K562 (cell line): ENCODE results near the gene OXSR1. TPM values are rescaled to one million over a fixed set of nuclear protein-coding genes. Genes with fewer than 3 reads are reported as not detected.

Experiments
- ATAC-seq: fragments of 200-7000 bp; cut with Tn5 transposase; 3 replicates; pipeline ENCODE4 v1.9.1; 2020; ENCODE audit warnings: moderate library complexity
- BruUV-seq: library from RNA; stranded (reverse); fragments of 400-500 nt; replicated peaks from 2 replicates; lab custom pipeline; 2021; lab: Mats Ljungman, UMichigan
- CTCF ChIA-PET: fragments of 300-600 bp; formaldehyde crosslinking; extraction: SDS; loops from one replicate; lab custom pipeline; 2021; ENCODE audit warnings: low intra/inter-chr PET ratio; lab: Yijun Ruan, JAX
- POLR2A ChIA-PET: fragments of 300-600, 350-650 bp; sonication (Branson Sonifier 250); formaldehyde crosslinking; extraction: SDS; loops from one replicate; lab custom pipeline; 2021; ENCODE audit warnings: antibody characterized with exemption, inconsistent platforms; lab: Yijun Ruan, JAX
- DNase-seq, 4 experiments: peaks; one replicate each; pipeline versions ENCODE4 v3.0.0 to v3.0.0-alpha.2; 2011 to 2018; ENCODE audit warnings: low spot score in 3 of 4, mixed read lengths in 3 of 4; ENCODE audit errors: extremely low read depth in 1 of 4
- FAIRE-seq: peaks from 2 replicates; lab custom pipeline; 2011; peaks lifted over from hg19 to GRCh38; lab: Jason Lieb, UNC
- H2AFZ ChIP-seq: 2 replicates; pipeline ENCODE4 v1.6.0; 2011; ENCODE audit warnings: low read depth, low read length, control low read depth, inconsistent platforms
- H3K27ac ChIP-seq: fragments of 200-600 bp; 3 replicates; pipeline ENCODE4 v1.8.0; 2011; ENCODE audit warnings: low read depth, mild to moderate bottlenecking, control low read depth, inconsistent platforms, low read length, moderate library complexity, mixed read lengths; ENCODE audit errors: extremely low read depth
- H3K27me3 ChIP-seq, 2 experiments: fragments of 300-600 bp in 1 of 2; 2 replicates in 1 of 2; 3 replicates in 1 of 2; pipeline versions ENCODE4 v1.6.0 to v1.8.0; 2011; ENCODE audit warnings: inconsistent platforms in 2 of 2, low read length in 2 of 2, mild to moderate bottlenecking in 1 of 2, mixed read lengths in 1 of 2, moderate library complexity in 1 of 2; ENCODE audit not compliant: control insufficient read depth in 2 of 2, insufficient read depth in 2 of 2
- H3K36me3 ChIP-seq: fragments of 300-600 bp; 3 replicates; pipeline ENCODE4 v1.8.0; 2011; ENCODE audit warnings: mild to moderate bottlenecking, low read length, inconsistent platforms; ENCODE audit not compliant: control insufficient read depth, insufficient read depth
- H3K4me1 ChIP-seq, 2 experiments: fragments of 200-600 bp in 1 of 2; replicated peaks in 1 of 2; 2 replicates in 1 of 2; 3 replicates in 1 of 2; pipeline versions ENCODE4 v1.5.1 to v1.8.0; 2011; ENCODE audit warnings: inconsistent platforms in 2 of 2, low read length in 2 of 2, mild to moderate bottlenecking in 1 of 2, mixed read lengths in 1 of 2, moderate library complexity in 1 of 2; ENCODE audit not compliant: control insufficient read depth in 2 of 2, insufficient read depth in 2 of 2
- H3K4me2 ChIP-seq: 2 replicates; pipeline ENCODE4 v1.6.1; 2011; ENCODE audit warnings: low read length, control low read depth, inconsistent platforms, mixed read lengths; ENCODE audit not compliant: insufficient read depth
- H3K4me3 ChIP-seq: fragments of 200-600 bp; sonication (generic), shearing (Covaris generic); 2 replicates; pipeline ENCODE4 v1.5.1; 2016; ENCODE audit warnings: control low read depth, inconsistent platforms
- H3K79me2 ChIP-seq: fragments of 200-600 bp; 3 replicates; pipeline ENCODE4 v1.8.0; 2011; ENCODE audit warnings: low read length, inconsistent platforms; ENCODE audit not compliant: control insufficient read depth, insufficient read depth
- H3K9ac ChIP-seq, 2 experiments: 2 replicates each; pipeline versions ENCODE4 v1.6.0 to v1.6.1; 2011; ENCODE audit warnings: low read depth in 2 of 2, low read length in 2 of 2, control low read depth in 1 of 2, inconsistent platforms in 1 of 2, mild to moderate bottlenecking in 1 of 2, mixed read lengths in 1 of 2; ENCODE audit not compliant: insufficient read depth in 1 of 2
- H3K9me1 ChIP-seq: one replicate; pipeline ENCODE4 v1.6.0; 2011; ENCODE audit warnings: inconsistent platforms, mild to moderate bottlenecking, low read length, moderate library complexity; ENCODE audit not compliant: control insufficient read depth, insufficient read depth
- H3K9me3 ChIP-seq: replicated peaks from 2 replicates; pipeline ENCODE4 v1.5.1; 2011; ENCODE audit warnings: low read depth, low read length, inconsistent platforms; ENCODE audit not compliant: control insufficient read depth, insufficient read depth
- H4K20me1 ChIP-seq: replicated peaks from 2 replicates; pipeline ENCODE4 v1.6.1; 2011; ENCODE audit warnings: low read length, inconsistent platforms, mixed read lengths; ENCODE audit not compliant: control insufficient read depth, insufficient read depth
- C11orf30 ChIP-seq: fragments of 450-650 bp; IDR thresholded peaks from 2 replicates; pipeline ENCODE4 v1.6.1; 2016; ENCODE audit warnings: low read depth, mild to moderate bottlenecking
- CTCF ChIP-seq, 3 experiments: IDR thresholded peaks in 2 of 3; conservative IDR thresholded peaks in 1 of 3; 2 replicates each; pipeline ENCODE4 v1.5.1; 2011 to 2012; ENCODE audit warnings: low read length in 3 of 3, mild to moderate bottlenecking in 3 of 3, control low read depth in 2 of 3, improper control_type of control experiment in 1 of 3, inconsistent platforms in 1 of 3, low read depth in 1 of 3, mixed read lengths in 1 of 3, moderate library complexity in 1 of 3; ENCODE audit not compliant: insufficient read depth in 2 of 3
- ELF1 ChIP-seq: fragments of 200-800 bp; sonication (Bioruptor generic); IDR thresholded peaks from 2 replicates; pipeline ENCODE4 v1.6.1; 2016; ENCODE audit warnings: missing genetic modification characterization, missing compliant biosample characterization
- GTF2F1 ChIP-seq: IDR thresholded peaks from 2 replicates; pipeline ENCODE4 v1.6.1; 2011; ENCODE audit warnings: low read depth, low read length, improper control_type of control experiment
- MAFG ChIP-seq: fragments of 450-650 bp; conservative IDR thresholded peaks from 2 replicates; pipeline ENCODE4 v1.6.1; 2016; ENCODE audit warnings: missing genetic modification characterization, missing compliant biosample characterization
- MXI1 ChIP-seq: IDR thresholded peaks from 2 replicates; pipeline ENCODE4 v1.6.1; 2011; ENCODE audit warnings: low read depth, mild to moderate bottlenecking, improper control_type of control experiment, low read length
- SMAD3 ChIP-seq: fragments of 450-650 bp; formaldehyde crosslinking; conservative IDR thresholded peaks from 2 replicates; pipeline ENCODE4 v1.4.0; 2020; ENCODE audit warnings: mild to moderate bottlenecking
- TFAM ChIP-seq: fragments of 250-450 bp; sonication (Bioruptor Pico); conservative IDR thresholded peaks from 2 replicates; pipeline ENCODE4 v1.5.0; 2021; ENCODE audit warnings: mild to moderate bottlenecking, moderate library complexity
- THRAP3 ChIP-seq: fragments of 450-650 bp; IDR thresholded peaks from 2 replicates; pipeline ENCODE4 v1.6.1; 2016; ENCODE audit warnings: mild to moderate bottlenecking, inconsistent platforms, borderline replicate concordance
- ZBTB1 ChIP-seq: sonication (generic); formaldehyde crosslinking; IDR thresholded peaks from 2 replicates; pipeline ENCODE4 v1.8.1; 2023; ENCODE audit warnings: missing genetic modification reagents, low read depth, mild to moderate bottlenecking, borderline replicate concordance
- ZNF134 ChIP-seq: fragments of 250-450 bp; sonication (Bioruptor Pico); conservative IDR thresholded peaks from 2 replicates; pipeline ENCODE4 v1.4.0; 2020
- ZNF280A ChIP-seq: fragments of 450-650 bp; IDR thresholded peaks from 2 replicates; pipeline ENCODE4 v1.6.1; 2018; ENCODE audit warnings: mild to moderate bottlenecking, low read depth; ENCODE audit not compliant: partially characterized antibody
- ZNF830 ChIP-seq: fragments of 250-450 bp; sonication (Bioruptor Pico); IDR thresholded peaks from 2 replicates; pipeline ENCODE4 v1.5.0; 2021; ENCODE audit warnings: mild to moderate bottlenecking
- WGBS: fragments of 100-300 bp; shearing (Covaris generic); methylation state at CpG from one replicate; pipeline ENCODE4 v1.1.6; 2016; ENCODE audit warnings: low coverage, mixed read lengths; ENCODE audit not compliant: insufficient coverage; ENCODE audit errors: missing lambda C conversion rate; 5-methylcytosine and 5-hydroxymethylcytosine counted together
- in situ Hi-C: fragments of 300-500 bp; cut with MboI; formaldehyde crosslinking; loops from 4 replicates; pipeline ENCODE4 v1.15.0; 2018; ENCODE audit warnings: inconsistent platforms, mixed read lengths
- intact Hi-C: fragments of 100-400 bp; cut with micrococcal nuclease; formaldehyde crosslinking; loops from 2 replicates; pipeline ENCODE4 v1.14.2; 2022
- polyA plus RNA-seq, 8 experiments: library from polyadenylated mRNA; depleted of rRNA in 4 of 8; stranded (reverse) in 5 of 8; unstranded in 3 of 8; fragments of >200 nt; fragmentation: Nextera tagmentation in 2 of 8; fragmentation: Illumina TruSeq in 1 of 8; extraction: Ambion mirVana in 2 of 8; extraction: Trizol in 1 of 8; gene quantifications; 2 replicates each; pipeline versions ENCODE4 v1.2.1 to v1.2.3, GENCODE V29; 2011 to 2014; ENCODE audit warnings: inconsistent platforms in 1 of 8, missing spikeins in 1 of 8
- total RNA-seq, 7 experiments: library from RNA; depleted of rRNA in 6 of 7; stranded (reverse); fragments of >200 nt in 6 of 7; fragmentation: Illumina TruSeq in 2 of 7; extraction: Trizol in 2 of 7; gene quantifications; 2 replicates each; pipeline versions ENCODE4 v1.2.1 to v1.2.3, GENCODE V29; 2011 to 2021; ENCODE audit warnings: low replicate concordance in 1 of 7
- TF ChIP-seq, protein P1 (sequence below): fragments of 450-650 bp; conservative IDR thresholded peaks from 2 replicates; pipeline ENCODE4 v1.6.1; 2016; ENCODE audit warnings: missing genetic modification characterization, low read depth, mild to moderate bottlenecking, control low read depth, missing compliant biosample characterization
- TF ChIP-seq, protein P2 (sequence below): conservative IDR thresholded peaks from 2 replicates; pipeline ENCODE4 v1.6.1; 2011; ENCODE audit warnings: low read depth, mild to moderate bottlenecking, low read length; ENCODE audit not compliant: control insufficient read depth
- TF ChIP-seq, protein P3 (sequence below): sonication (generic); formaldehyde crosslinking; IDR thresholded peaks from 2 replicates; pipeline ENCODE4 v1.5.0; 2020; ENCODE audit warnings: missing genetic modification reagents

Gene OXSR1
- total and polyA plus RNA-seq, 9 of the 15 experiments (the other 6 are each of a cell fraction or from before 2014, with no cell fraction given), result 15.7 to 87.6 (median 48.7) TPM

DNA sequence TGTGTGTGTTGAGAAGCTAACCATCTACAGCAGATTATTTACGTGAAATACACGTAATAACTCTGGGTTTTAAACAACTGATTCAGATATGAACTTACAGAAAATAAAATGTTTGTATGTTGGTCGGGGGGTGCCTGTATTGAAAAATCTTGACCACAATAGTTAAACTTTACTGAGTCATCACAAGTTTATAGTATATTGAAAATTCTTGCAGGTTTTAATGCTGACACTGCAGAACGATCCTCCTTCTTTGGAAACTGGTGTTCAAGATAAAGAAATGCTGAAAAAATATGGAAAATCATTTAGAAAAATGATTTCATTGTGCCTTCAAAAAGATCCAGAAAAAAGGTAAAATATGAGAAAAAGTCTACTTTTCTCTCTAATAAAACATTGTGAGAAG is 59.0 kb downstream of the OXSR1 start:
- H3K9me1 ChIP-seq, result peaks cover 2% of the 10 kb centered on the region
- H3K4me1 ChIP-seq, result peaks cover 4 to 8% of the 10 kb centered on the region in 2 experiments; a peak in 4 of 5 replicates
- intact Hi-C loops, result loop anchor here (10.0 kb wide), 1 partner anchor 90 kb away; the partner anchor contains the start of genes ACAA1 and MYD88
- peaks cover 66% of the 10 kb centered on the region for H3K36me3 ChIP-seq
- ATAC-seq, result no peak
- H3K27ac ChIP-seq, result no peak overlapping the region
- no peak overlapping the region for H2AFZ ChIP-seq
- no peaks in the 10 kb centered on the region for H3K9me3 ChIP-seq
- in situ Hi-C loops, result no loop called here
- peaks cover 8% of the 10 kb centered on the region for H4K20me1 ChIP-seq
- no peak overlapping the region for H3K4me3 ChIP-seq
- CTCF ChIA-PET, result no interaction called here
- no peak for FAIRE-seq
- DNase-seq, result no peak
- POLR2A ChIA-PET, result interaction anchor here (0.9 kb wide), 1 partner anchor 16 kb away, joined by 3 read pairs; no protein-coding TSS in a partner anchor
- no peak overlapping the region for H3K4me2 ChIP-seq
- H3K9ac ChIP-seq, result no peak overlapping the region
- peaks cover 6% of the 10 kb centered on the region; the same call in 1 of the 3 replicates for H3K79me2 ChIP-seq
- no peaks in the 10 kb centered on the region for H3K27me3 ChIP-seq
- 93% methylated on average over 4 of the region's 4 CpGs for WGBS
- BruUV-seq, result no TSS peak
- no peak for TF ChIP-seq ZNF134
- TF ChIP-seq THRAP3, result no peak
- no peak for TF ChIP-seq GTF2F1
- no peak for TF ChIP-seq ZBTB1 (CRISPR knock-in tag)
- TF ChIP-seq, protein P1, sequence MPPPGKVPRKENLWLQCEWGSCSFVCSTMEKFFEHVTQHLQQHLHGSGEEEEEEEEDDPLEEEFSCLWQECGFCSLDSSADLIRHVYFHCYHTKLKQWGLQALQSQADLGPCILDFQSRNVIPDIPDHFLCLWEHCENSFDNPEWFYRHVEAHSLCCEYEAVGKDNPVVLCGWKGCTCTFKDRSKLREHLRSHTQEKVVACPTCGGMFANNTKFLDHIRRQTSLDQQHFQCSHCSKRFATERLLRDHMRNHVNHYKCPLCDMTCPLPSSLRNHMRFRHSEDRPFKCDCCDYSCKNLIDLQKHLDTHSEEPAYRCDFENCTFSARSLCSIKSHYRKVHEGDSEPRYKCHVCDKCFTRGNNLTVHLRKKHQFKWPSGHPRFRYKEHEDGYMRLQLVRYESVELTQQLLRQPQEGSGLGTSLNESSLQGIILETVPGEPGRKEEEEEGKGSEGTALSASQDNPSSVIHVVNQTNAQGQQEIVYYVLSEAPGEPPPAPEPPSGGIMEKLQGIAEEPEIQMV (tag), result no peak
- no peak for TF ChIP-seq ZNF830 (CRISPR knock-in tag)
- peak; percentile 84 for TF ChIP-seq MAFG (tag)
- TF ChIP-seq ELF1 (tag), result no peak
- peak; percentile 89 for TF ChIP-seq C11orf30
- no peak for TF ChIP-seq CTCF (IDR thresholded peaks at IDR 0.05 in 2 of 3, conservative IDR thresholded peaks at IDR 0.05 in 1 of 3; ENCODE audit: insufficient read depth in 2 of 3, low read depth in 1 of 3, low read length in 3 of 3)
- no peak for TF ChIP-seq SMAD3 (CRISPR knock-in tag)
- TF ChIP-seq, protein P2, sequence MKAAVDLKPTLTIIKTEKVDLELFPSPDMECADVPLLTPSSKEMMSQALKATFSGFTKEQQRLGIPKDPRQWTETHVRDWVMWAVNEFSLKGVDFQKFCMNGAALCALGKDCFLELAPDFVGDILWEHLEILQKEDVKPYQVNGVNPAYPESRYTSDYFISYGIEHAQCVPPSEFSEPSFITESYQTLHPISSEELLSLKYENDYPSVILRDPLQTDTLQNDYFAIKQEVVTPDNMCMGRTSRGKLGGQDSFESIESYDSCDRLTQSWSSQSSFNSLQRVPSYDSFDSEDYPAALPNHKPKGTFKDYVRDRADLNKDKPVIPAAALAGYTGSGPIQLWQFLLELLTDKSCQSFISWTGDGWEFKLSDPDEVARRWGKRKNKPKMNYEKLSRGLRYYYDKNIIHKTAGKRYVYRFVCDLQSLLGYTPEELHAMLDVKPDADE, result no peak
- TF ChIP-seq ZNF280A, result no peak
- TF ChIP-seq, protein P3, sequence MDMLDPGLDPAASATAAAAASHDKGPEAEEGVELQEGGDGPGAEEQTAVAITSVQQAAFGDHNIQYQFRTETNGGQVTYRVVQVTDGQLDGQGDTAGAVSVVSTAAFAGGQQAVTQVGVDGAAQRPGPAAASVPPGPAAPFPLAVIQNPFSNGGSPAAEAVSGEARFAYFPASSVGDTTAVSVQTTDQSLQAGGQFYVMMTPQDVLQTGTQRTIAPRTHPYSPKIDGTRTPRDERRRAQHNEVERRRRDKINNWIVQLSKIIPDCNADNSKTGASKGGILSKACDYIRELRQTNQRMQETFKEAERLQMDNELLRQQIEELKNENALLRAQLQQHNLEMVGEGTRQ (CRISPR knock-in tag), result no peak
- TF ChIP-seq MXI1, result no peak
- no peak for TF ChIP-seq TFAM (CRISPR knock-in tag)
